NB4 (cell line): ENCODE results near the gene NAT8L.

Experiments used
- CTCF ChIP-seq: IDR thresholded peaks from one replicate; pipeline ENCODE4 v1.5.1; 2012; ENCODE audit warnings: low read depth, low read length
- MYC ChIP-seq: IDR thresholded peaks from 2 replicates; pipeline ENCODE4 v1.6.1; 2011; ENCODE audit warnings: low read depth, low read length

- TF ChIP-seq CTCF (no peak), MYC (no peak)
Measured at GRCh38 chr4:2080429-2081300, 21.5 kb downstream of the NAT8L start.
